OCI-LY3 (cell line): ENCODE data around the gene URB1.

ENCODE experiments used
- CTCF ChIP-seq: fragments of 200-600, 300-600 bp; sonication (generic); IDR thresholded peaks from 2 replicates; pipeline ENCODE4 v1.5.1; 2014; ENCODE audit warnings: antibody characterized with exemption, low read length, low read depth
- EZH2phosphoT487 ChIP-seq: fragments of 200-600 bp; shearing (Covaris generic); IDR thresholded peaks from 2 replicates; pipeline ENCODE4 v1.6.1; 2018; ENCODE audit warnings: antibody characterized with exemption, mixed run types, low read depth

DNA sequence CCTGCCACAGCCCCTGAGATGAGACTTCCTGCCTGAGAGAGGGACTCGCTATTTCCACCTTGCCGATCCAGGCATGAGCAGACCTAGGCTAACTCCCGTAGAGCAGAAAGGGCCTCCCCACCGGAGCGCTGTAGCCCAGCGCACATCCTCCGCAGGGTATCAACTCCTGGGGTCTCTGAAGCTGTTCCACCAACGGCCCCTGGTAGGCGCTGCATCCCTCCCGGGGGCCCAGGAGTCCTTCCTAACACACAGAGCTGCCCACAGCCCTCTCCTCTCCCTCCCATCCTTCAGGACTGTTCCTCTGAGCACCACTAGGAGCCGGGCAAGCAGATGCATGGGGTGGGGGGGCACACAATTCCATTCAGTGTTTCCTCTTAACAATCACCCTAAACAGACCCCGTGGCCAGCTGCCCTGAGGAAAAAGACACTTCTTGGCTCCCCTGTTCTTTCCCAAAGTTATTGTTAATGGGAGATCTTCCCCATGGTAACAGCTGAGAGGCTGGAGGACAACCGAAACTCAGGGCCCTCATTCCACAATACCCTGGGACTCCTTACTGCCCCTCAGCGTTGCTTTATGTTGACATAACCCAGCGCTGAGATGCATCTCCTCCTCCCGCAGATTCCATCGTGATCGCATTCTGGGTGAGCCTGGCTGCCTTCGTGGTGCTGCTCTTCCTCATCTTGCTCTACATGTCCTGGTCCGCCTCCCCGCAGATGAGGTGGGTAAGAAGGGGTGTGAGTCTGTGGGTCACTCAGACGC lies 86.6 kb downstream of the URB1 start:
- TF ChIP-seq CTCF (no peak), EZH2phosphoT487 (no peak)
